GM23338 (cell line): ENCODE results near the gene PARP8. TPM values are rescaled to one million over a fixed set of nuclear protein-coding genes. Genes with fewer than 3 reads are reported as not detected.
A peak's percentile ranks its signal among the peaks of the same experiment; 100 is the strongest.
"Not testable (repeated sequence)": the region's sequence is repeated elsewhere in the genome, so short reads cannot be mapped to it uniquely, and the experiment has no call there.

ENCODE experiments used
- ATAC-seq: fragments of 200-7000 bp; cut with Tn5 transposase; 3 replicates; pipeline ENCODE4 v1.9.1; 2020
- DNase-seq: peaks from one replicate; pipeline ENCODE4 v3.0.0-alpha.2; 2015; ENCODE audit warnings: low spot score
- H2AFZ ChIP-seq: fragments of 200-600 bp; sonication (generic); 2 replicates; pipeline ENCODE4 v1.8.0; 2016; ENCODE audit warnings: antibody characterized with exemption, mild to moderate bottlenecking, moderate library complexity
- H3F3A ChIP-seq: fragments of 200-600 bp; sonication (generic); replicated peaks from 2 replicates; pipeline ENCODE4 v1.8.0; 2017; ENCODE audit warnings: antibody characterized with exemption, mixed run types, low read depth
- H3K27ac ChIP-seq: fragments of 200-600 bp; sonication (generic); 2 replicates; pipeline ENCODE4 v1.6.1; 2016; ENCODE audit warnings: low read depth
- H3K27me3 ChIP-seq: fragments of 200-600 bp; sonication (generic); 2 replicates; pipeline ENCODE4 v1.8.0; 2016; ENCODE audit warnings: mild to moderate bottlenecking, mixed run types, moderate library complexity; ENCODE audit not compliant: insufficient read depth
- H3K36me3 ChIP-seq: fragments of 200-600 bp; sonication (generic); 2 replicates; pipeline ENCODE4 v1.8.0; 2016; ENCODE audit warnings: mild to moderate bottlenecking; ENCODE audit not compliant: insufficient read depth
- H3K4me1 ChIP-seq: fragments of 200-600 bp; sonication (generic); 2 replicates; pipeline ENCODE4 v1.8.0; 2016; ENCODE audit warnings: mild to moderate bottlenecking, moderate library complexity; ENCODE audit not compliant: insufficient read depth
- H3K4me2 ChIP-seq: fragments of 200-600 bp; sonication (generic); 2 replicates; pipeline ENCODE4 v1.7.1; 2017; ENCODE audit warnings: mixed run types
- H3K4me3 ChIP-seq: fragments of 200-600 bp; sonication (generic); 2 replicates; pipeline ENCODE4 v1.6.1; 2016; ENCODE audit warnings: mixed run types
- H3K79me2 ChIP-seq: fragments of 200-600 bp; sonication (generic); replicated peaks from 2 replicates; pipeline ENCODE4 v1.8.0; 2017; ENCODE audit warnings: mild to moderate bottlenecking; ENCODE audit not compliant: insufficient read depth
- H3K9me2 ChIP-seq: fragments of 200-600 bp; sonication (generic); 2 replicates; pipeline ENCODE4 v1.8.0; 2017; ENCODE audit not compliant: insufficient read depth
- H4K20me1 ChIP-seq: fragments of 200-600 bp; sonication (generic); replicated peaks from 2 replicates; pipeline ENCODE4 v1.8.0; 2017; ENCODE audit warnings: mild to moderate bottlenecking; ENCODE audit not compliant: insufficient read depth
- H3K27ac Mint-ChIP-seq: 2 replicates; pipeline ENCODE4 v1.8.0; 2020; ENCODE audit warnings: inconsistent platforms, mild to moderate bottlenecking, moderate library complexity, mixed read lengths
- H3K27me3 Mint-ChIP-seq: 3 replicates; pipeline ENCODE4 v1.8.0; 2022; ENCODE audit warnings: low read depth, mild to moderate bottlenecking, moderate library complexity, mixed read lengths, inconsistent platforms; ENCODE audit not compliant: insufficient read depth, poor library complexity
- H3K36me3 Mint-ChIP-seq: 3 replicates; pipeline ENCODE4 v1.8.0; 2021; ENCODE audit warnings: low read depth, mild to moderate bottlenecking, inconsistent platforms, moderate library complexity, mixed read lengths
- H3K4me1 Mint-ChIP-seq: 3 replicates; pipeline ENCODE4 v1.8.0; 2020; ENCODE audit warnings: mild to moderate bottlenecking, inconsistent platforms, mixed read lengths
- H3K4me3 Mint-ChIP-seq: 3 replicates; pipeline ENCODE4 v1.8.0; 2021; ENCODE audit warnings: moderate library complexity, mild to moderate bottlenecking, inconsistent platforms, mixed read lengths
- H3K9me3 Mint-ChIP-seq: 3 replicates; pipeline ENCODE4 v1.8.0; 2020; ENCODE audit warnings: moderate library complexity, mild to moderate bottlenecking, inconsistent platforms, mixed read lengths
- EZH2phosphoT487 ChIP-seq: fragments of 200-600 bp; sonication (generic); IDR thresholded peaks from one replicate; pipeline ENCODE4 v1.8.1; 2018; ENCODE audit warnings: antibody characterized with exemption; ENCODE audit not compliant: unreplicated experiment
- NANOG ChIP-seq: IDR thresholded peaks from 2 replicates; pipeline ENCODE4 v1.6.1; 2016; ENCODE audit warnings: antibody characterized with exemption, borderline replicate concordance
- polyA plus RNA-seq: library from polyadenylated mRNA; unstranded; fragments of >200 nt; fragmentation: Nextera tagmentation; extraction: Ambion mirVana; gene quantifications from 2 replicates; pipeline ENCODE4 v1.2.1, GENCODE V29; 2016
- total RNA-seq: library from RNA; depleted of rRNA; stranded (reverse); fragments of >200 nt; shearing (Covaris generic); gene quantifications from 2 replicates; pipeline ENCODE4 v1.2.3, GENCODE V29; 2014
- TF ChIP-seq, protein P1 (sequence below): fragments of 250-450 bp; sonication (Bioruptor Pico); IDR thresholded peaks from 2 replicates; pipeline ENCODE4 v1.5.0; 2020; ENCODE audit warnings: mild to moderate bottlenecking, moderate library complexity
- TF ChIP-seq, protein P2 (sequence below), 2 experiments: fragments of 200-600 bp in 1 of 2; sonication (generic) in 1 of 2; conservative IDR thresholded peaks; 2 replicates each; pipeline versions ENCODE4 v1.5.1 to v1.6.1; 2016 to 2017; ENCODE audit warnings: antibody characterized with exemption in 2 of 2, low read depth in 2 of 2, mild to moderate bottlenecking in 2 of 2, moderate library complexity in 1 of 2

The PARP8 gene
- total and polyA plus RNA-seq, 2 experiments from 2014 or later: 13.0 to 25.0 TPM

DNA sequence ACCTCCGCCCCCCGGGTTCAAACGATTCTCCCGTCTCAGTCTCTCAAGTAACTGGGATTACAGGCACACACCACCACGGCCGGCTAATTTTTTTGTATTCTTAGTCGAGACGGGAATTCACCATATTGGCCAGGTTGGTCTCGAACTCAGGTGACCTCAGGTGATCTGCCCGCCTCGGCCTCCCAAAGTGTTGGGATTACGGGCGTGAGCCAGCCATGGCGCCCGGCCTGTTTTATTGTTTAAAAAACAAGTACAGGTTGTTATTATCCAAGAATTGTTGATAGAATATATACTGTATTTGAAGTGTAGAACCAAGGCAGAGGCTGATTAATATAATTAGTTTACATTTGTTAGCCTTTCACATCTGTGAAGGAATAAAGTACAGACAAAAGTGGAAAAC, 8.9 kb downstream of the PARP8 start (continued):
- TF ChIP-seq, protein P1, sequence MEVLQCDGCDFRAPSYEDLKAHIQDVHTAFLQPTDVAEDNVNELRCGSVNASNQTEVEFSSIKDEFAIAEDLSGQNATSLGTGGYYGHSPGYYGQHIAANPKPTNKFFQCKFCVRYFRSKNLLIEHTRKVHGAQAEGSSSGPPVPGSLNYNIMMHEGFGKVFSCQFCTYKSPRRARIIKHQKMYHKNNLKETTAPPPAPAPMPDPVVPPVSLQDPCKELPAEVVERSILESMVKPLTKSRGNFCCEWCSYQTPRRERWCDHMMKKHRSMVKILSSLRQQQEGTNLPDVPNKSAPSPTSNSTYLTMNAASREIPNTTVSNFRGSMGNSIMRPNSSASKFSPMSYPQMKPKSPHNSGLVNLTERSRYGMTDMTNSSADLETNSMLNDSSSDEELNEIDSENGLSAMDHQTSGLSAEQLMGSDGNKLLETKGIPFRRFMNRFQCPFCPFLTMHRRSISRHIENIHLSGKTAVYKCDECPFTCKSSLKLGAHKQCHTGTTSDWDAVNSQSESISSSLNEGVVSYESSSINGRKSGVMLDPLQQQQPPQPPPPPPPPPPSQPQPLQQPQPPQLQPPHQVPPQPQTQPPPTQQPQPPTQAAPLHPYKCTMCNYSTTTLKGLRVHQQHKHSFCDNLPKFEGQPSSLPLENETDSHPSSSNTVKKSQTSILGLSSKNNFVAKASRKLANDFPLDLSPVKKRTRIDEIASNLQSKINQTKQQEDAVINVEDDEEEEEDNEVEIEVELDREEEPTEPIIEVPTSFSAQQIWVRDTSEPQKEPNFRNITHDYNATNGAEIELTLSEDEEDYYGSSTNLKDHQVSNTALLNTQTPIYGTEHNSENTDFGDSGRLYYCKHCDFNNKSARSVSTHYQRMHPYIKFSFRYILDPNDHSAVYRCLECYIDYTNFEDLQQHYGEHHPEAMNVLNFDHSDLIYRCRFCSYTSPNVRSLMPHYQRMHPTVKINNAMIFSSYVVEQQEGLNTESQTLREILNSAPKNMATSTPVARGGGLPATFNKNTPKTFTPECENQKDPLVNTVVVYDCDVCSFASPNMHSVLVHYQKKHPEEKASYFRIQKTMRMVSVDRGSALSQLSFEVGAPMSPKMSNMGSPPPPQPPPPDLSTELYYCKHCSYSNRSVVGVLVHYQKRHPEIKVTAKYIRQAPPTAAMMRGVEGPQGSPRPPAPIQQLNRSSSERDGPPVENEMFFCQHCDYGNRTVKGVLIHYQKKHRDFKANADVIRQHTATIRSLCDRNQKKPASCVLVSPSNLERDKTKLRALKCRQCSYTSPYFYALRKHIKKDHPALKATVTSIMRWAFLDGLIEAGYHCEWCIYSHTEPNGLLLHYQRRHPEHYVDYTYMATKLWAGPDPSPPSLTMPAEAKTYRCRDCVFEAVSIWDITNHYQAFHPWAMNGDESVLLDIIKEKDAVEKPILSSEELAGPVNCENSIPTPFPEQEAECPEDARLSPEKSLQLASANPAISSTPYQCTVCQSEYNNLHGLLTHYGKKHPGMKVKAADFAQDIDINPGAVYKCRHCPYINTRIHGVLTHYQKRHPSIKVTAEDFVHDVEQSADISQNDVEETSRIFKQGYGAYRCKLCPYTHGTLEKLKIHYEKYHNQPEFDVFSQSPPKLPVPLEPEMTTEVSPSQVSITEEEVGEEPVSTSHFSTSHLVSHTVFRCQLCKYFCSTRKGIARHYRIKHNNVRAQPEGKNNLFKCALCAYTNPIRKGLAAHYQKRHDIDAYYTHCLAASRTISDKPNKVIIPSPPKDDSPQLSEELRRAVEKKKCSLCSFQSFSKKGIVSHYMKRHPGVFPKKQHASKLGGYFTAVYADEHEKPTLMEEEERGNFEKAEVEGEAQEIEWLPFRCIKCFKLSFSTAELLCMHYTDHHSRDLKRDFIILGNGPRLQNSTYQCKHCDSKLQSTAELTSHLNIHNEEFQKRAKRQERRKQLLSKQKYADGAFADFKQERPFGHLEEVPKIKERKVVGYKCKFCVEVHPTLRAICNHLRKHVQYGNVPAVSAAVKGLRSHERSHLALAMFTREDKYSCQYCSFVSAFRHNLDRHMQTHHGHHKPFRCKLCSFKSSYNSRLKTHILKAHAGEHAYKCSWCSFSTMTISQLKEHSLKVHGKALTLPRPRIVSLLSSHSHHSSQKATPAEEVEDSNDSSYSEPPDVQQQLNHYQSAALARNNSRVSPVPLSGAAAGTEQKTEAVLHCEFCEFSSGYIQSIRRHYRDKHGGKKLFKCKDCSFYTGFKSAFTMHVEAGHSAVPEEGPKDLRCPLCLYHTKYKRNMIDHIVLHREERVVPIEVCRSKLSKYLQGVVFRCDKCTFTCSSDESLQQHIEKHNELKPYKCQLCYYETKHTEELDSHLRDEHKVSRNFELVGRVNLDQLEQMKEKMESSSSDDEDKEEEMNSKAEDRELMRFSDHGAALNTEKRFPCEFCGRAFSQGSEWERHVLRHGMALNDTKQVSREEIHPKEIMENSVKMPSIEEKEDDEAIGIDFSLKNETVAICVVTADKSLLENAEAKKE: no peak
- TF ChIP-seq NANOG (no peak), EZH2phosphoT487 (no peak)
- TF ChIP-seq, protein P2, sequence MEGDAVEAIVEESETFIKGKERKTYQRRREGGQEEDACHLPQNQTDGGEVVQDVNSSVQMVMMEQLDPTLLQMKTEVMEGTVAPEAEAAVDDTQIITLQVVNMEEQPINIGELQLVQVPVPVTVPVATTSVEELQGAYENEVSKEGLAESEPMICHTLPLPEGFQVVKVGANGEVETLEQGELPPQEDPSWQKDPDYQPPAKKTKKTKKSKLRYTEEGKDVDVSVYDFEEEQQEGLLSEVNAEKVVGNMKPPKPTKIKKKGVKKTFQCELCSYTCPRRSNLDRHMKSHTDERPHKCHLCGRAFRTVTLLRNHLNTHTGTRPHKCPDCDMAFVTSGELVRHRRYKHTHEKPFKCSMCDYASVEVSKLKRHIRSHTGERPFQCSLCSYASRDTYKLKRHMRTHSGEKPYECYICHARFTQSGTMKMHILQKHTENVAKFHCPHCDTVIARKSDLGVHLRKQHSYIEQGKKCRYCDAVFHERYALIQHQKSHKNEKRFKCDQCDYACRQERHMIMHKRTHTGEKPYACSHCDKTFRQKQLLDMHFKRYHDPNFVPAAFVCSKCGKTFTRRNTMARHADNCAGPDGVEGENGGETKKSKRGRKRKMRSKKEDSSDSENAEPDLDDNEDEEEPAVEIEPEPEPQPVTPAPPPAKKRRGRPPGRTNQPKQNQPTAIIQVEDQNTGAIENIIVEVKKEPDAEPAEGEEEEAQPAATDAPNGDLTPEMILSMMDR (conservative IDR thresholded peaks at IDR 0.05; ENCODE audit: low read depth in 2 of 2): no peak

DNA sequence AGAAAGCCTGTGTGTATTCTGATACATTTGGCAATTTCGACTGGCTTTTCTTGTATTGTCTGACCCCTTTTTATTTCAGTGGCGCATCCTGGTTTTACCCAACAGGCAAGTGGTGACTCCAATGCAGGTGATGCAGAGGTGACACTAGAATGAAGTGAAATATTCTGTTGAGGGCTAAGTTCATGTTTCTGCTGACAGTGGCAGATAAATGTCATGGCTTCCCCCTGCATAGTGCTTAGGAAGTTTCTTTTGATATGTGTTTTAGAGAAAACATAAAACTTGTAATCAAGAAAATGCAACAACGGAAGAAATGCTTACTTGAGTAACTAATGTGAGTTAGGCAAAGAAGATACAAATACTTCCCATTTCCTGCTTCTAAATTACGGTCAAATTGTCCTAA, 13.1 kb downstream of the PARP8 start:
- H3K4me3 Mint-ChIP-seq, H3K27me3 ChIP-seq, H3K4me3 ChIP-seq, DNase-seq, H3K9me3 Mint-ChIP-seq, H3F3A ChIP-seq, H2AFZ ChIP-seq, H3K36me3 Mint-ChIP-seq, H3K36me3 ChIP-seq, H4K20me1 ChIP-seq, H3K27me3 Mint-ChIP-seq, H3K9me2 ChIP-seq, H3K27ac ChIP-seq, ATAC-seq: not testable (repeated sequence)
- Mint-ChIP-seq H3K4me1 (peaks cover 71% of the 10 kb centered on the region), H3K27ac (peak overlapping the region; percentile 49; the same call in 1 of the 2 replicates)
- Histone ChIP-seq H3K79me2 (peaks cover 86% of the 10 kb centered on the region), H3K4me2 (peak overlapping the region; percentile 50; the same call in 1 of the 2 replicates), H3K4me1 (peaks cover 69% of the 10 kb centered on the region)
